Transverse colon (tissue), 3 donors: ENCODE results near the gene FAM170B.

ENCODE experiments used
- CTCF ChIP-seq, 5 experiments: fragments of 200-600 bp in 3 of 5; fragments of 450-650 bp in 2 of 5; sonication (generic) in 3 of 5; IDR thresholded peaks; 1 replicate in 2 of 5; 2 replicates in 3 of 5; pipeline ENCODE4 v1.5.1; 2016 to 2017; ENCODE audit warnings: antibody characterized with exemption in 5 of 5, inconsistent platforms in 3 of 5, mild to moderate bottlenecking in 2 of 5, moderate library complexity in 1 of 5
- EP300 ChIP-seq: sonication (generic); formaldehyde crosslinking; IDR thresholded peaks from one replicate; pipeline ENCODE4 v1.6.1; 2017; ENCODE audit warnings: antibody characterized with exemption, low read depth
- POLR2A ChIP-seq: fragments of 450-650 bp; IDR thresholded peaks from one replicate; pipeline ENCODE4 v1.6.1; 2016; ENCODE audit warnings: antibody characterized with exemption, mild to moderate bottlenecking, moderate library complexity

- TF ChIP-seq POLR2A: no peak
- TF ChIP-seq EP300: no peak
- TF ChIP-seq CTCF (IDR thresholded peaks at IDR 0.05): no peak
These were observed 10.4 kb upstream of the FAM170B start for GRCh38 chr10:49144058-49144720.
